HG03175 (cell line): Measurements from ENCODE around the gene MAP4K3.
"Not testable (repeated sequence)": the region's sequence is repeated elsewhere in the genome, so short reads cannot be mapped to it uniquely, and the experiment has no call there.

ENCODE experiments used
- ATAC-seq: cut with Tn5 transposase; IDR thresholded peaks from one replicate; pipeline ENCODE4 v1.9.1; 2021; ENCODE audit warnings: mild to moderate bottlenecking, moderate library complexity; ENCODE audit not compliant: unreplicated experiment

Gene MAP4K3

GRCh38 chr2:39247512-39248043 lies 189.5 kb downstream of the MAP4K3 start:
- ATAC-seq: no peak

DNA sequence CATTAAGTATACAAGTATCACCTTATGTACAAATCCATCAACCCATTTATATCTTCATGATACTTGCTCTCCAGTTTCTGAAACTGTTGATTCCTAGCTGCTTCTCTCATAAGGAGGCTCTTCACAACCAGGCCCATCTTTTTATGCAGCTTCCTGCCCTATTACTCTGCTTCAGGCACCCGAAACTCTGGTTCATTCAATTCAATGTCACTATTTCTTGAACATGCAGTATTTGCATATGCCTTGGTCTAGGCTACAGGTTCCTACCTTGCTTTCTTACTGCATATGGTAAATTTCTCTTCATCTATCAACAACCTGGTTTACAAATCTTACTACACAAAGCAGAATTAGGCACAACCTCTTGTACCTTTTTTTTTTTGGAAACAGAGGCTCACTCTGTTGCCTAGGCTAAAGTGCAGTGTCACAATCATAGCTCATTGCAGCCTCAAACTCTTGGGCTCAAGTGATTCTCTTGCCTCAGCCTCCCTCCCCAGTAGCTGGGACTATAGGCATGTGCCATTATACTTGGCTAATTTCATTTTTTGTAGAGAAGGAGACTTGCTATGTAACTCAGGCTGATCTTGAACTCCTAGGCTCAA lies 190.6 kb downstream of the MAP4K3 start:
- ATAC-seq: no peak

- ATAC-seq: not testable (repeated sequence)
Measured at GRCh38 chr2:39244963-39245625, 192.0 kb downstream of the MAP4K3 start.

DNA sequence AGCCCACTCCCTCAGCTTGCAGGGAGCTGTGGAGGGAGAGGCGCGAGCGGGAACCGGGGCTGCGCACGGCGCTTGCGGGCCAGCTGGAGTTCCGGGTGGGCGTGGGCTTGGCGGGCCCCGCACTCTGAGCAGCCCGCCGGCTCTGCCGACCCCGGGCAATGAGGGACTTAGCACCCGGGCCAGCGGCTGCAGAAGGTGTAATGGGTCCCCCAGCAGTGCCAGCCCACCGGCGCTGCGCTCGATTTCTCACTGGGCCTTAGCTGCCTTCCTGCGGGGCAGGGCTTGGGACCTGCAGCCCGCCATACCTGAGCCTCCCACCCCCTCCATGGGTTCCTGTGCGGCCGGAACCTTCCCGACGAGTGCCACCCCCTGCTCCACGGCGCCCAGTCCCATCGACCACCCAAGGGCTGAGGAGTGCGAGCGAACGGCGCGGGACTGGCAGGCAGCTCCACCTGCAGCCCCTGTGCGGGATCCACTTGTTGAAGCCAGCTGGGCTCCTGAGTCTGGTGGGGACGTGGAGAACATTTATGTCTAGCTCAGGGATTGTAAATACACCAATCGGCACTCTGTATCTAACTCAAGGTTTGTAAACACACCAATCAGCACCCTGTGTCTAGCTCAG lies 192.7 kb downstream of the MAP4K3 start:
- ATAC-seq: not testable (repeated sequence)

DNA sequence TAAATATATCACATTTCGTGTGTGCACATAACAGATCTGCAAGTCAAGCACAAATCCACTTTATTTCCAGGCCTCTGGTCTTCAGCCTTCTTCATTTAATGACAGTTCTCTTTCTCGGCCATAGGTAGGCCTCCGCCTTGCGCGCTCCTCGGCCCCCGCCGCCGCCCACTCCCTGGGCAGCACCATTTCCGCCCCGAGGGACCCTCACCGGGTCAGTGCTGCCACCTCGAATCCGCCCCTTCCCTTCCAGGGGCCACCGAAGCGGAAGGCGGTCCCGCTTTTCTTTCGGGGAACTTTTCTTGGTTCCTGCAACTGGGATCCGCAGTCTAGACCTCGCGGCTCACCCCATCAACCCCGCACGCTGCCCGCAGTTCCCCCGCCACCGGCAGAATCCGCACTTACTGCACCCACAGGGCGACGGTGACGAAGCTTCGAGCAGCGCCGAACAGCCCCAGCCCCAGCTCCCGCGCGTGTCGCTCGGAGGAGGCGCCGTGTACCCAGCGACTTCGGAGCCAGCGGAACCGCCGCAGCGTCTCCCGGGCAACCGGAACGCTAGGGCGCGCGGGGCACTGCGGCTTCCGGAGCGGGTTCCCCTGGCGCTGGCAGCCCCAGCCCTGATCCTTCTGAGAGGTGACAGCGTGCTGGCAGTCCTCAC lies 193.5 kb downstream of the MAP4K3 start, which contains the start of gene CDKL4:
TSS of gene CDKL4 (minus strand) at position 502 of the 655 bp plus-strand sequence.
- ATAC-seq: no peak

DNA sequence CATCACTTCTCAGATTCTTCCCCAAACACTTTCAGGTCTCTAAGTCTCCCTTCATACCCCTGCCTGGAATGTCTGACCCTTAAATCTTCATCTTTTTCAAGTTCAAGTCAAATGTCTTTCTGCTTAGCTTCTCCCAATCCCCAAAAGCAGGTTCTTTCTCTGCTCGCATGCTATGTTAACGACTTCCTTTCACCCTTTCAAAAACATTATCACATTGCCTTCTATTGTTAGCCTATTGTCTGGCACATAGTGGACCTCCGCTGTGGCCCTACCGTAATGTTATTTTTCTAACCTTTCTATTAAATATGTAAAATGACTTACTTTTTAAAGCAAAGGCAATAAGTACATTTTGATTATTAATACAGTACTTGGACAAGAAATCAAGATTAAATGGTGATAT lies 195.5 kb downstream of the MAP4K3 start:
- ATAC-seq: no peak

GRCh38 chr2:39240758-39241157 lies 196.3 kb downstream of the MAP4K3 start:
- no peak for ATAC-seq

- no peak for ATAC-seq
Measured at GRCh38 chr2:39234754-39235153, 202.3 kb downstream of the MAP4K3 start.

DNA sequence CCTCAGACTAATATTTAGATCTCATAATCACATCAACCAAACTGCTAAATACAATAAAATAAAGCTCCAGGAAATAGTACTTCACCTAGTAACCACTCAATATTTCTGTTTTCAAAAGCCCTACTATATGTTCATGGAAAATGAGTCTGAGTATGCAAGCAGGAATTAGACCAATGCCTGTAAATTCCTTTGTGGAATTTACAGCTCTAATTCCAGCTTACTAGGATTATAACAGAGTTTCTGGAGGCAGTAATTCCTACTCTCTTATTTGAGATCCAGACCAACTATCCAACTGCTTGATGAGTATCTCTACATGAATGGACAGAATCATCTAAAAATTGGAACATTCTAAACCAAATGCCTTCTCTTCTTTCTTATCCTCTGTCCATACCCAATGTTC lies 204.9 kb downstream of the MAP4K3 start:
- ATAC-seq: no peak

DNA sequence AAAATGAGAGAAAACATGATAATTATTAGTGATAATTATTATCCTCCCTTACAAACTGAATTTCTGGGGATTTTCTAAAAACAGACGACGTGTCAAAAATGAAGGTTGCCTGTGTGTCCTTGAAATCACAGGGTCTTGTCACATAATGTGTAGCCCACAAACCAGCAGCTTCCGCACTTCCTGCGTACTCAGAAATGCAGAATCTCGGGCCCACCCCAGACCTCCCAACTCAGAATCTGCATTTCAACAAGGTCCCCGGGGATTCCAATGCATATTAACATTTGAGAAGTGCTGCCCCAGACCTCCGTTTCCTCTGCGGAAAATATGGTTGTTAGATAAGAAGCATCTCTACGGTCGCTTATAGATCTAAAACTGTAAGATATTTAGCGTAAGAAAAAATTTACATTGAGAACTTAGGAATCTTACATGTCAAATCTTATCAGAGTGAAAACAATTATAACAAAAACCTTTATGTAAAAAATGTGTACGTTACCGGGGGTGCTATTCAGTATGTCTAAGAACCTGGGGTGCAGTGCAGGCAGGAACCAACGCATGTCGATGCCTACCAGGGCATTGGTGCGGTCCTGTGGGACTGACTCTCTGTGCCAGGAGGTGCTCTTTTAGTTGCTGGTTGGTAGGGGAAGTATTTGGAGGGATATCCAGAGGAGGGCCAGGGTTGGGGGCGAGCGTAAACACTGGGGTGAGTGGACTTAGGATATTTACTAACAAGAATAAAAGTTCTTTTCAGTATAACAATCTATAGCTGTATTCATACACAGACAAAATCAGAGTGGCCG lies 208.5 kb downstream of the MAP4K3 start:
- ATAC-seq: no peak

GRCh38 chr2:39227628-39228412 lies 209.3 kb downstream of the MAP4K3 start:
- peak; percentile 85 for ATAC-seq

DNA sequence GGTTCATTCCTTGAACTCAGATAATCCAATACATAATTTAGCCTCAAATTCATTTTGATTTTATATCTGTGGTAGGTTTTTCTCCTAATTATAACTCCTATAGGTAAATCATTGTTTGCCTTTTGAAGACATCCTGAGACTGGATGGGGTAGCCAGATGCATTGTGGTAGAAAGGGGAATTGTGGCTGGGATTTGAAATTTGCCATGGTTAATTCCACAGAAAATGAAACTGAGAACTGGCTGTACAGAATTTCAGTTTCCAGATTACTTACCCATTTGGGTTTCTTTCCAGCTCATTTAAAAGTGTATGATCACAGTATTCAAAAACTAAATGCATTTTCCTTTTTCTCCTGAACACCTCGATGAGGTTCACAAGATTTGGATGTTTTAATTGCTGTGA lies 211.5 kb downstream of the MAP4K3 start:
- no peak for ATAC-seq

DNA sequence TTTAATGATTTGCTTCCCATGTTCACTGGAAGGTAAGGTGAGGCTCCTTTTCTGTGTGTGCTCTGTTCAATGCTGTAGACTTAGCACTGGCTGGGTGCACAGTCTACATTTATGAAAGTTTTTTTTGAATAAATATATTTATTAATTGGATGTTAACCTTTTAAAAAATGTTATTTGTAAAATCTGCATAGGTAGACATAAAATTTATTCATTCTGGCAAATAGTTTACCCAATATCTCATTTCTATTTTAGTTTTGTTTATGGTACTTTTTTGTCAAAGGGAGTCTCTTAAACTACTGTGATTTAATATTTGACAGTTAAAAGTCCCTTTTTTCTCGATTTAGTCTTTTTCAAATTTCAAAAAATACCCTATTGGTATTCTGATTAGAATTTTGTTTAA lies 213.2 kb downstream of the MAP4K3 start:
- no peak for ATAC-seq

DNA sequence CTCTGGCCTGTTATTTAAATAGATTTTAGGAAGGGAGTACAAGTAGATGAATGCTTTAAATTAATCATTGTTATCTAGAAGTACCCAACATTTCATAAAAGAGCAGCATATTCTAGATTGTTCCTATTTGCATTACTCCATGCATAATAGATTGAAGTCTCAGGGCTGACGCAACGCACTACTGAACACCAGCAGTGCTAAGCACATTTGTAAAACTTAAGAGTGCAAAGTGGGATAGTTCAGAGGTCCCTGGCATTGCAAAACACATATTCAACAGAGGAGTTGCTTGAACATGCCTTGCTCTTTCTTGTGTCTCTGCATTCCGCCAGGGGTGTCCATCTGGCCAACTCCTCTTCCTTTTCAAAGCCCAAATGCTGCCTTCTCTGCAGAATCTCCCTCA lies 215.6 kb downstream of the MAP4K3 start:
- no peak for ATAC-seq

DNA sequence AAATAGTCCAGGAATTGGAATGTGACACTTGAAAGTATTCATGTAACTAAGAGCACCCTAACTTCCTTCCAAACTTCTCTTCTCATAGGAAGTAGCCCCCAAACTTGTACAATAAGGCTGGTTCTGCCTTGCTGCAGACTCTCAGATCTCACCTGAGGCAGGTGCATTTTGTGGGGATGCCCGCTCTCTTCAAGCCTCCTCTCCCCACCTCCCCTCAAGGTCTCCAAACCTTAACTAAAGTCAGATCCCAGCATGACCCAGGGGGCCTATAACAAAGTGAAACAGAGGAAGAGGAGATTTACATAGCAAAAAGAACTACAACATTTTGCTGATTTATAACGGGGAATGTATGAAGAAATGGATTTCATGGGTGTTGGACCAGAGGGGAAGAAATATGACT lies 216.9 kb downstream of the MAP4K3 start:
- ATAC-seq: no peak

GRCh38 chr2:39218391-39218790 lies 218.7 kb downstream of the MAP4K3 start:
- no peak for ATAC-seq

DNA sequence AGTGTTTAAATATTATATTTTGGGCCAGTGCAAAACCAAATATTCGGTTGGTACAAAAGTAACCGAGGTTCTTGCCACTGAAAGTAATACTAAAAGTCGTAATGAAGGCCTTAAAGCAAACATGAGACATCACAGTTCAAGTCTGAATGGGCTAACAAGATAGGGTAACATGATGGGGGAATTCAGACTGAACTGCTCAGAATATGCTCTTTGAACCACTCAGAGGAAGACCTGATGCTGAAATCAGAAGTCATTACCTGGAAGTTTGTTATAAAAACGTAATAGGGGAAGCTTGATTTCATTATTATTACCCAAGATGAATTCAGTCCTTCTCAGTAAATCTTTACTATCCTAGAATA lies 219.9 kb downstream of the MAP4K3 start:
- ATAC-seq: no peak

DNA sequence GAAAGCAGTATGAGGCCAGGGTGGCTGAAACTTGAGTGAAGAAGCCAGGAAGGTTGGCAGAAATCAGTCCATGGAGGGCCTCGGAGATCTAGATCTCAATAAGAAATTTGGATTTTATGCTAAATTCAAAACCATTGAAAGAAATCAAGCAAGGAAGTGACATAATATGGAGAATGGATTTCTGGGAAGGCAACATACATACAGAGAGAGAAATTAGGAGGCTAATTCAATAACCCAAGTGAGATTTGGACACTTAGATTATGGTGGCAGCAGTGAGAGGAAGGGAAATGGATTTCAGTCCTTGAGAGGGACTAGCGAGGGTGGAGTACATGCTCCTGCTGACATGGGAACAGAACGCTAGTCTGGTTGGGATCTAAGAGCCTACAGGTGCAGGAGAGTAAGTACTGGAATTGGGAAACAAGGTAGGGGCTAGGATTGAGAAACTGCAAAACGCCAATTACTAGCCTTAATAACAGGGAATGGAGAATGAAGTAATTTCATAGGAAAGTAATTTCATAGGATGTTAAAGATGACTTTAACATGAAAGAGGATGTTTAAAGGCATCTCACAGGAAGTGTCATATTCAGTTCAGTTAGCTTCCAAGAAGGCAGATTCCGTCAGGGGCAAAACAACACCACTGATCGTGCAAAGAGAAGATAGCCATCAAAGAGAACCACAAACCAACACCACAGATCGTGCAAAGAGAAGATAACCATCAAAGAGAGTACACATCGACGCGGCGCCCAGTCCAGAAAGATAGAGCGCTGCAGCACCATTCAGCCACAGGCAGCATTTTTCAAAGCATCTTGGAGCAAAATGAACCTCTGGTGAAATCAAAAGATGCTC lies 220.5 kb downstream of the MAP4K3 start:
- no peak for ATAC-seq

- no peak for ATAC-seq
Measured at GRCh38 chr2:39215545-39215944, 221.5 kb downstream of the MAP4K3 start.
